ENCODE data around the gene CSKMT.

- TF ChIP-seq CTCF (conservative IDR thresholded peaks at IDR 0.05) = peak; percentile 75
- no peak for TF ChIP-seq EZH2 (IDR thresholded peaks at IDR 0.05; ENCODE audit: low read depth)
Observed at GRCh38 chr11:62680825-62681240, 15.7 kb downstream of the CSKMT start.
